HUES6 (cell line): ENCODE data around the gene IL31.

ENCODE experiments used
- H3K27ac ChIP-seq: 2 replicates; pipeline ENCODE4 v1.7.0; 2013; ENCODE audit warnings: low read depth, mild to moderate bottlenecking, low read length, inconsistent platforms
- H3K27me3 ChIP-seq: 2 replicates; pipeline ENCODE4 v1.6.1; 2013; ENCODE audit warnings: low read length; ENCODE audit not compliant: control insufficient read depth, insufficient read depth
- H3K36me3 ChIP-seq: 2 replicates; pipeline ENCODE4 v1.6.1; 2013; ENCODE audit warnings: low read length; ENCODE audit not compliant: control insufficient read depth, insufficient read depth
- H3K4me1 ChIP-seq: 2 replicates; pipeline ENCODE4 v1.6.1; 2013; ENCODE audit warnings: low read length; ENCODE audit not compliant: control insufficient read depth, insufficient read depth
- H3K4me3 ChIP-seq: 2 replicates; pipeline ENCODE4 v1.5.1; 2013; ENCODE audit warnings: low read depth, low read length
- H3K9ac ChIP-seq: one replicate; pipeline ENCODE4 v1.6.1; 2013; ENCODE audit warnings: mild to moderate bottlenecking, low read length
- H3K9me3 ChIP-seq: 2 replicates; pipeline ENCODE4 v1.6.1; 2013; ENCODE audit warnings: low read depth, low read length; ENCODE audit not compliant: control insufficient read depth, insufficient read depth

Gene IL31

DNA sequence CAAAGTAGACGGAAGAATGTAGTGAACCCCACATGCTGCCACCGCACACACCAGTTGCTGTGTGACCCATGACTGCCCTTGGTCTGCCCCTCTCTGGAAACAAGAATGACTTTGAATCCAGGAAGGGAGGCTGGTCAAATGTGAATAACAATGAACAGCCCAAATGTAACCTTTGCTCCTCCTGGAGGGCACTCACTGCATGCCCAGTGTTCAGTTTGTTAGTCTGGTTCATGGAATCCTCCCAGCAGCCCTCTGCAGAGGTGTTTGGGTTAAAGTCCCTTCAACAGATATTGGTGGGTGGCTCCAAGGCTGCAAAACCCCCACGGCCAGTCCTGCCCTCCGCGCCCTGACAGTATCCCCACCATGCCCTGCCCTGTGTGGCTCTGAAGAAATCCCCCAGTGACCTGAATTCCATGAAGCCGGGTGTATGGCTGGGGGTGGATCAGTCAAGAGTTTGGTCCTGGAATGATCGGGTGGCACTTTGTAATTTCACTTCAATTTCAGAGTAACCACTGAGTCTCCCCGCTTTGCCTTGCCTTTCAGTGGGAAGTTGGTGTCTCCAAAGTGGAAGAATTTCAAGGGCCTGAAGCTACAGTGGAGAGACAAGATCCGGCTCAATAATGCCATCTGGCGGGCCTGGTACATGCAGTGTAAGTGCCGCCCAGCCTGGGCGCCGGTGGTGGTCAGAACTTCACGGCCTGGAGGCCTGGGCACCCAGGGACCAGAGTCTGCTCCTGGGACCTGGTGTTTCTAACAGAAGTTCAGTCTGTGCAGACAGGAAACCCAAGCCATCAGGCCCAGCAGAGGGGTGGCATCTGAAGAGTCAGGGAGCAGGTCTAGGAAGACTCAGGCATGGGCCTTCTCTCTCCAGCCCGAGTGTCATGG lies 47.1 kb downstream of the IL31 start:
- peaks cover 18% of the 10 kb centered on the region; the same call in 1 of the 2 replicates for H3K4me1 ChIP-seq
- no peaks in the 10 kb centered on the region for H3K9me3 ChIP-seq
- H3K36me3 ChIP-seq: peaks cover 27% of the 10 kb centered on the region
- H3K4me3 ChIP-seq: no peak overlapping the region
- H3K9ac ChIP-seq: no peak overlapping the region
- H3K27ac ChIP-seq: no peak overlapping the region
- no peaks in the 10 kb centered on the region for H3K27me3 ChIP-seq

GRCh38 chr12:122126342-122126635 lies 47.7 kb downstream of the IL31 start:
- Histone ChIP-seq H3K9me3 (no peaks in the 10 kb centered on the region), H3K4me1 (peaks cover 18% of the 10 kb centered on the region; the same call in 1 of the 2 replicates), H3K27ac (no peak overlapping the region), H3K27me3 (no peaks in the 10 kb centered on the region), H3K36me3 (peaks cover 27% of the 10 kb centered on the region), H3K4me3 (no peak overlapping the region), H3K9ac (no peak overlapping the region)

- no peak overlapping the region for H3K4me3 ChIP-seq
- H3K9me3 ChIP-seq: no peaks in the 10 kb centered on the region
- H3K9ac ChIP-seq: no peak overlapping the region
- H3K27ac ChIP-seq: no peak overlapping the region
- H3K36me3 ChIP-seq: peaks cover 26% of the 10 kb centered on the region
- no peaks in the 10 kb centered on the region for H3K27me3 ChIP-seq
- peaks cover 18% of the 10 kb centered on the region; the same call in 1 of the 2 replicates for H3K4me1 ChIP-seq
Observed at GRCh38 chr12:122125452-122126341, 48.3 kb downstream of the IL31 start.

DNA sequence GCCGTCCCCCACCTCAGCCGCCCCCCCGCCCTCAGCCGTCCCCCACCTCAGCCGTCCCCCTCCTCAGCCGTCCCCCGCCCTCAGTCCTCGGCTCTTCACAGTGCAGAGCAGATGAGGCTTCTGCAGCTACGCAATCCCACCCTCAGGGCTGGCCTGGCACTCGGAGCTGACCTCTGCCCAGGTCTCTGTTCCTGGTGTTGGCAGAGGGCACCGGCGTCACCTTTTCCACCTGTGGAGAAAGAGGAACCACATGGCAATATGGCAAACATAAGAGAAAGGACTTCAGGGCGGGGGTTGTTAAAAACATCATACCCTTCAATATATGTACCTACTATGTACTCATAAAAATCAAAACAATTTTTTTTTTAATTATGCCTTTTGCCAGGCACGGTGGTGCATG lies 49.7 kb downstream of the IL31 start:
- no peaks in the 10 kb centered on the region for H3K9me3 ChIP-seq

GRCh38 chr12:122123761-122124145 lies 50.3 kb downstream of the IL31 start:
- peaks cover 7% of the 10 kb centered on the region for H3K36me3 ChIP-seq
- no peaks in the 10 kb centered on the region for H3K9me3 ChIP-seq
- no peak overlapping the region for H3K9ac ChIP-seq
- H3K27me3 ChIP-seq: no peaks in the 10 kb centered on the region
- H3K4me3 ChIP-seq: no peak overlapping the region
- peaks cover 18% of the 10 kb centered on the region; the same call in 1 of the 2 replicates for H3K4me1 ChIP-seq
- H3K27ac ChIP-seq: no peak overlapping the region

More for the DNA sequence above, 49.7 kb downstream of the IL31 start:
- Histone ChIP-seq H3K36me3 (peaks cover 13% of the 10 kb centered on the region), H3K27ac (no peak overlapping the region), H3K4me3 (no peak overlapping the region), H3K4me1 (peaks cover 18% of the 10 kb centered on the region; the same call in 1 of the 2 replicates), H3K9ac (no peak overlapping the region), H3K27me3 (no peaks in the 10 kb centered on the region)

DNA sequence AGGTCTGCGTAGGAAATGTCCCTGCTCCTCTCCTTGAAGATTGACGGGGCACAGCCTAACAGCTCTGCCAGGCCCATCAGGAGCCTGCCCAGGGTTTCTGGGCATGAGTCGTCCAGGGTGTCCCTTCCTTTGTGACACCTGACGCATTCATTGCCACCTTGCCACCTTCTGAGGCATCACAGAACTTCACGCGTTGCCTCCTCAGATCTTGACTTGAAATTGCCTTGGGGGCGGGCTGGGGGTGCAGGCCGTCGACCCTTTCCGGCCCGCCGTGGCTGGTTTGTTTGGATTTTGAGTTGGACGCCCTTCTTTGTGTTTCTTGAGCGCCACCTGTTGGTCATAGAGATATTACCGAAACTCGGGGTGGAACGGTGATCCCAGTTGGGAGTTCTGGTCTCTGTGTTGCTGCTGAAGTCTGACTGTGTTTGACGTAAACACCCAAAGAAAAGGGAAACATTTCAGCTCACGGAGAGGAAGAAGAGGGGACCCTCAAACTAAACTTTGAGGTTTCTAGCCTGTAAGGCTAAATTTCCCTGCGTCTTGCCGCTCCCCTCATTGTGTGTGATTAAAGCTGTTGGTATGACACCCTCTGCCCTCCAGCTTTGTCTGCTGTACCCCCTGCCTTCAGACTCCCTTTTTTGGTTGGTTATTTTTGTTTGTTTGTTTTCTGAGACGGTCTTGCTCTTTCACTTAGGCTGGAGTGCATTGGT lies 50.8 kb downstream of the IL31 start:
- no peaks in the 10 kb centered on the region for H3K9me3 ChIP-seq
- H3K9ac ChIP-seq: no peak overlapping the region
- H3K27me3 ChIP-seq: no peaks in the 10 kb centered on the region
- no peak overlapping the region for H3K4me3 ChIP-seq
- H3K4me1 ChIP-seq: peaks cover 18% of the 10 kb centered on the region; the same call in 1 of the 2 replicates
- peaks cover 1% of the 10 kb centered on the region; the same call in 1 of the 2 replicates for H3K36me3 ChIP-seq
- H3K27ac ChIP-seq: no peak overlapping the region
